DMS153 treated with DMSO at 0.1 percent for 48 hours (cell line): ENCODE measurements around the gene TRAPPC6A.

ENCODE experiments used
- DNase-seq: peaks from one replicate; lab custom pipeline; 2025; ENCODE audit not compliant: unreplicated experiment; lab: John Stamatoyannopoulos, UW

TRAPPC6A gene

GRCh38 chr19:45177817-45178261 is at the start of gene TRAPPC6A:
TSS of gene TRAPPC6A (minus strand) at chr19:45178237. CDS start at chr19:45178218, 19 bp downstream.
- DNase-seq: no peak

- no peak for DNase-seq
Observed at GRCh38 chr19:45224645-45225044, 46.6 kb upstream of the TRAPPC6A start.

GRCh38 chr19:45223879-45224278 is 45.8 kb upstream of the TRAPPC6A start:
- DNase-seq: no peak

GRCh38 chr19:45222724-45223123 is 44.7 kb upstream of the TRAPPC6A start:
- no peak for DNase-seq

GRCh38 chr19:45218911-45219743 is 41.1 kb upstream of the TRAPPC6A start:
- no peak for DNase-seq

GRCh38 chr19:45218426-45218825 is 40.4 kb upstream of the TRAPPC6A start:
- no peak for DNase-seq

- no peak for DNase-seq
Observed at GRCh38 chr19:45217957-45218334, 39.9 kb upstream of the TRAPPC6A start.

- no peak for DNase-seq
Observed at GRCh38 chr19:45217193-45217956, 39.3 kb upstream of the TRAPPC6A start.

GRCh38 chr19:45216667-45217066 is 38.6 kb upstream of the TRAPPC6A start:
- no peak for DNase-seq

GRCh38 chr19:45215391-45216191 is 37.6 kb upstream of the TRAPPC6A start:
- peak; percentile 39 for DNase-seq

- no peak for DNase-seq
Observed at GRCh38 chr19:45213031-45213430, 35.0 kb upstream of the TRAPPC6A start.

GRCh38 chr19:45211751-45212381 is 33.8 kb upstream of the TRAPPC6A start:
- no peak for DNase-seq

- DNase-seq: no peak
Observed at GRCh38 chr19:45206328-45206727, 28.3 kb upstream of the TRAPPC6A start.

GRCh38 chr19:45205810-45206209 is 27.8 kb upstream of the TRAPPC6A start:
- no peak for DNase-seq

- DNase-seq: no peak
Observed at GRCh38 chr19:45202637-45203036, 24.6 kb upstream of the TRAPPC6A start.

GRCh38 chr19:45200568-45200967 is 22.5 kb upstream of the TRAPPC6A start:
- no peak for DNase-seq

GRCh38 chr19:45195764-45196163 is 17.7 kb upstream of the TRAPPC6A start:
- DNase-seq: no peak

- DNase-seq: no peak
Observed at GRCh38 chr19:45191375-45191774, 13.3 kb upstream of the TRAPPC6A start.

- DNase-seq: no peak
Observed at GRCh38 chr19:45189971-45190370, 11.9 kb upstream of the TRAPPC6A start.

GRCh38 chr19:45187421-45188100 is 9.5 kb upstream of the TRAPPC6A start:
- DNase-seq: no peak
